ENCODE results near the gene KIRREL3.

The KIRREL3 gene

GRCh38 chr11:126751242-126751641 lies 249.3 kb downstream of the KIRREL3 start:
- DNase-seq (ENCODE audit: insufficient read length, low spot score), result no peak
- TF ChIP-seq POLR2A (IDR thresholded peaks at IDR 0.05; ENCODE audit: low read depth, low read length), result no peak
- FAIRE-seq, result no peak

DNA sequence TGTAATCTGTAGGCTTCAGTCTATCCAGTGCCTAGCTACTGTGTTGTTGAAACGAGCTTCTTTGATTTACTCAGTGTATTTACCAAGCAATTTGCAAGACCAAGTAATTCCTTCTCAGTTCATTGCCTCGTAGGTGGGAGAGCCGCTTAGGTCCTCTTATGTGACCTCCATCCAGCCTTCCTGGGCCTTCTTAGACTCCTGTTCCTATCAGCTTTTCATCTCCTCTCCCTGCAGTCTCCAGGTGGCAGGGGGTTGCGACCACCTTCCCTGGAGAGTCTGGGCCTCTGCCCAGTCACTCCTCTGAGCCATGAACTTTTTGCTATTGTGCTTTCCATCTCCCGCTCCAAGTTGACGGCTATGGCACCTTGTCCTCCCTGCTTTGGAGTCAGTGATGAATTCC lies 251.8 kb downstream of the KIRREL3 start:
- DNase-seq (ENCODE audit: insufficient read length, low spot score) (no peak), FAIRE-seq (no peak)
- TF ChIP-seq POLR2A (IDR thresholded peaks at IDR 0.05; ENCODE audit: low read depth, low read length), result no peak

DNA sequence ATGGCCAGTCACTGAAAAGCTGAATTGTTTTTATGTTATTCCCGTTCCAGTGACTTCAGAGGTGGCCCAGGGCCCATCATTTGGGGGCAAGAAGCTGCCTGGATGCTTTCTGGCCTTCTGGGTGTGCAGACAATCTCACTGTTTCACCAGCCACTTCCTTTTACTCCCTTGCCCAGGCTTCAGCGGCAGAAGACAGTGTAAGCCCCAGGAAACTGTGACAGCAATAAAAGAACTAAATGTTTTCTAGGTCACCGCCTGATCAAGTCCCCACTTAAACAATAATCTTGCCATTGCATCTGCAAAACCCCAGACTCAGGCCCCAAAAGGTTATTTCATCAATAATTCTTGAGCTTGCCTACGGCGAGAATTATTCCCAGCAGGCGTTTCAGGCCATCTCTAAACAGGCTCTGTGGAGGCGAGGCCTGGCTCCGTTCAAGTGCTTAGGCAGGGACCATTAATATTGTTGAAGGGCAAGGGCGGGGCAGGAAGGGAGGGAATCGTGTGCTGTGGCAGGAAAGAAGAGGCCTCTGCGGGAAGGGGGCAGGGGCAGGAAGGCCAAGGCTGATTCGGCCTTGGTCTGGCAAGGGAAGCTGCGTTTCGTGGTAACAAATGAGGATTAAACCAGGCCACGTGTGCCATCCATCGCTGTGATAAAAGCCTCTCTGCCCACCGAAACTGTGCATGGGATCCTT lies 252.3 kb downstream of the KIRREL3 start:
- DNase-seq (ENCODE audit: insufficient read length, low spot score) (no peak), FAIRE-seq (no peak)
- no peak for TF ChIP-seq POLR2A (IDR thresholded peaks at IDR 0.05; ENCODE audit: low read depth, low read length)

- DNase-seq (ENCODE audit: insufficient read length, low spot score) (no peak), FAIRE-seq (no peak)
- TF ChIP-seq POLR2A (IDR thresholded peaks at IDR 0.05; ENCODE audit: low read depth, low read length), result no peak
These were observed 253.3 kb downstream of the KIRREL3 start for GRCh38 chr11:126747315-126747714.

GRCh38 chr11:126746443-126746842 lies 254.1 kb downstream of the KIRREL3 start:
- DNase-seq (ENCODE audit: insufficient read length, low spot score) (no peak), FAIRE-seq (no peak)
- no peak for TF ChIP-seq POLR2A (IDR thresholded peaks at IDR 0.05; ENCODE audit: low read depth, low read length)

DNA sequence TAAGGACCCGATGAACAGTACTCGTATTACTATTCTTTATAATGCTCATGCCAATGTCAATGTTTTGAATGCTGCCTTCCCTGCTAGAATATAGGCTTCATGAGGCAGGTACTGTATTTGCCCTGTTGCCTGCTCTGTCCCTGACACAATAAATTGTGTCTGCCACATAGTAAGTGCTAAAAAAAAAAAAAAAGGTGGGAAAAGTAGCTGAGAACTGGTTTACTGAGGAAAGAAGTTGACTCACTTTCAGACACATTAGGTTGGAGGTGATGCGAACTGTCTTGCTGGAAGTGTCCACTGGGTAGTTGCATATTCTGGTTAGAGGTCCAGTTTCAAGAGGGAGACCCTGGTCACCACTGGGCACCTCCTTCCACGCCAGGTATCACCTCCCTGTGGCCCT lies 255.9 kb downstream of the KIRREL3 start:
- DNase-seq (ENCODE audit: insufficient read length, low spot score), result no peak
- no peak for FAIRE-seq
- no peak for TF ChIP-seq POLR2A (IDR thresholded peaks at IDR 0.05; ENCODE audit: low read depth, low read length)

DNA sequence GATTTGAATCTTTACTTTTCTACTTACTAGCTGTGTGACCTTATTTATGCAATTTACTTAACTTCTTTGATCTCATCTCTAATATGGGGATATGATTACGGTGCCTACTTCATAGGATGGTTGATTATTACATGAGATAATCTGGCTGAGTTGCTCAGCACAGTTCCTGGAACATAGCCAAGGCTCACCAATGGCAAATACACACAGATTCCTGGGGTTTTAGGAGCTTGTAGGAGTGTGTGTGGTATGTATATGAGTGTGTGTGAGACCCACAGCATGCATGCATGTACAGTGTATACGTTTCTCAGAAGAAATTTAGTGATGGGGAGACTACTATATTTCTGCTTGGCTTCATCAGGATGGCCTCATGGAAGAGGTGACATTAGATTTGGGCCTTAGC lies 256.9 kb downstream of the KIRREL3 start:
- FAIRE-seq (no peak), DNase-seq (ENCODE audit: insufficient read length, low spot score) (no peak)
- no peak for TF ChIP-seq POLR2A (IDR thresholded peaks at IDR 0.05; ENCODE audit: low read depth, low read length)

- DNase-seq (ENCODE audit: insufficient read length, low spot score) (no peak), FAIRE-seq (no peak)
- no peak for TF ChIP-seq POLR2A (IDR thresholded peaks at IDR 0.05; ENCODE audit: low read depth, low read length)
These were observed 258.0 kb downstream of the KIRREL3 start for GRCh38 chr11:126742582-126742981.

DNA sequence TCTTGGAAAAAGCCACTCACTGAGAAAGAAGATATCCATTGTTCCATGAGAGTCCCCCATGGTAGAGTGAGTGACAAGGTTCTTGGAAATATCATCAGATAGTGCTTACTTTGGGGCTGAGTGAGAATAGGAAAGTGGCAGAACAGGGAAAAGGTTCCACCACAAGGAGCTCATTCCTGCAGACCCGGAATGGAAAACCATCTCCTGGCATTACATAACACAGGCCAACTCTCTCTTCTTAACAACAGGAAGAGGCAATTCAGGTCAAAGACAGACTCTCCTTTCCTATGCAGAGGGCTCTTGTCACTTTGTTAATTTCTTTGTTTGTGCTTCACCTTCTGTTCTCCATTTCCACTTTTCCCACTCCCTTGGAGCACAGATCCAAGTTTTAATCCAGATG lies 259.7 kb downstream of the KIRREL3 start:
- no peak for DNase-seq (ENCODE audit: insufficient read length, low spot score)
- no peak for FAIRE-seq
- TF ChIP-seq POLR2A (IDR thresholded peaks at IDR 0.05; ENCODE audit: low read depth, low read length), result no peak

DNA sequence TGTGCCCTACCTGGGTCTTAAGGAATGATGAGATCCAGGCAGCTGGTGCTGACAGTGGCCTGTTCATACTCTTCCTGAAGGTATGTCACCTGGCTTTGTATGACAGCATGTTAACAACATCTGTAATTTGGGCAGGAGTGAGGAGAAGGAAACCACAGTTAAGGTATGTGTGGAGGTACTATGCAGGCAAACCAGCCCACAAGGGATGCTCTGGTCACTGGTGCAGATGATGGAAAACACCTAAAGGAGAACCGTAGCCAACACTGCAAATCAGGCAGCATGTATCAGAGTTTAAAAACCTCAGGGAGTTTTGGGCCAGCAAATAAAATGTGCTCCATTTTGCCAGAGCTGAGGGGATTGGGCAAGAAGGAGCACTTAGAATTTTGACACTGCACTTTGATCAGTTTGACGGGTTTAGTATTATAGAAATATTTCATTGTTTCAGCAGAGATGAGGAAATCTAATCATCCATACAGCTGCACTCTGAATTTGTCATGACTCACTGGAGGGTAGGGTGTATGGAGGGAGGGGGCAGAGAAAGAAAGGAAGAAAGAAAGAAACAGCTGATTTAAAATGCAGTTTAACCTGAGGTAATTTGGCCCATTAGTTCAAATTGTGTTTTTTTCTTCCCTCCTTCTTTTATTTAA lies 260.9 kb downstream of the KIRREL3 start:
- FAIRE-seq (no peak), DNase-seq (ENCODE audit: insufficient read length, low spot score) (no peak)
- TF ChIP-seq POLR2A (IDR thresholded peaks at IDR 0.05; ENCODE audit: low read depth, low read length), result no peak

GRCh38 chr11:126738295-126739031 lies 262.1 kb downstream of the KIRREL3 start:
- no peak for TF ChIP-seq POLR2A (IDR thresholded peaks at IDR 0.05; ENCODE audit: low read depth, low read length)
- FAIRE-seq (no peak), DNase-seq (ENCODE audit: insufficient read length, low spot score) (no peak)

DNA sequence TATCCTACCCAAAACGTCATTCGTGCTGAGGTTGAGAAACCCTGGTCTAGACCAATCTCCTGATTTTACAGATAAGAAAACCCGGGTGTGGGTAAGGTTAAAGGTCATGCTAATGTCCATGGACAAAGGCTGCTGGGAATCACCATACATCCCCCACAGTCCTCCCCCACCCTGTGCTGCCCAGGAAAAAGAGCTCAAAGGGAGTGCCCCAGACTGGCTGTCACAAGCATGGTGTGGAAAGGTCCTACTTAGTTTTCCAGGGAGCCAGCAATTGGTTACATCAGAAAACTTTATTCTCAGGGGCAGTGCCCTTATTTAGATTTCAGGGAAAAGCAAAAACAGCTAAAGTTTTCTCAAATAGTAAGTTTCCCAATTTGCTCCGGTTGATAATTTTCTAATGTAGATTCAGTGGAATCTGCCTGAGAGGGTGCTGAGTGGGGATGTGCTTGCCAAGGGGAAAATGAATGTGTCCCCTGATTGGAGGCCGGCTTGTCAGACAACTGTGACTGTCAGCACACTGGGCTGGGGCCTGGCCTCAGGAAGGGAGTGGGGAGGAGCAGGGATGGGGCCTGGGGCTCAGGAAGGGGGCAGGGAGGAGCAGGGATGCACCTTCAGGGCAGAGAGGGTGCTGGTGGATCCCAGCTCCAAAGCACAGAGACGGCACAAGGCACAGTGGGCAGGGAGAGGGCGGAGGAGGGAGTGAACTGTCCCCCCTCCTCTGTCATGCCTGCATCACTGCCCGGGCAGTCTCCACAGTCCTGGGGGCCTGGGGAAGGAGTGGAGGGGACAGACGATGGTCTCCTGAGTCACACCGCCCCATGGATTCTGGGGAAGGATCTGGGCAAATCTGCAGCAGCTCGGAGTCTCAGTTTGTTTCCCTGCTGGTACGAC lies 263.6 kb downstream of the KIRREL3 start:
- no peak for FAIRE-seq
- no peak for DNase-seq (ENCODE audit: insufficient read length, low spot score)
- no peak for TF ChIP-seq POLR2A (IDR thresholded peaks at IDR 0.05; ENCODE audit: low read depth, low read length)

- FAIRE-seq (no peak), DNase-seq (ENCODE audit: insufficient read length, low spot score) (no peak)
- TF ChIP-seq POLR2A (IDR thresholded peaks at IDR 0.05; ENCODE audit: low read depth, low read length), result no peak
These were observed 265.8 kb downstream of the KIRREL3 start for GRCh38 chr11:126734752-126735151.

GRCh38 chr11:126733685-126734084 lies 266.9 kb downstream of the KIRREL3 start:
- TF ChIP-seq POLR2A (IDR thresholded peaks at IDR 0.05; ENCODE audit: low read depth, low read length), result no peak
- no peak for DNase-seq (ENCODE audit: insufficient read length, low spot score)
- FAIRE-seq, result no peak
